Activated T-helper 1 cell treated with anti-CD3 and anti-CD28 coated beads, Interleukin-2, amount 50 U/mL, for 16 hours (primary cell): ENCODE measurements around the gene DDX47.
"Not testable (repeated sequence)": the region's sequence is repeated elsewhere in the genome, so short reads cannot be mapped to it uniquely, and the experiment has no call there.

Experiments
- DNase-seq, 2 donors: peaks; one replicate each; pipeline ENCODE4 v3.0.0-alpha.2; 2020; ENCODE audit warnings: low read depth in 1 of 2, low spot score in 1 of 2

DDX47 gene

GRCh38 chr12:12820376-12820775 is 7.2 kb downstream of the DDX47 start:
- not testable (repeated sequence) for DNase-seq

GRCh38 chr12:12821975-12822374 is 8.8 kb downstream of the DDX47 start:
- no peak for DNase-seq

GRCh38 chr12:12822886-12823285 is 9.7 kb downstream of the DDX47 start:
- DNase-seq, result no peak

GRCh38 chr12:12823300-12823699 is 10.2 kb downstream of the DDX47 start:
- no peak for DNase-seq

- DNase-seq, result no peak
Measured at GRCh38 chr12:12823811-12824210, 10.7 kb downstream of the DDX47 start.

GRCh38 chr12:12835378-12836146 is 22.4 kb downstream of the DDX47 start:
- no peak for DNase-seq

- DNase-seq, result no peak
Measured at GRCh38 chr12:12836571-12836970, 23.4 kb downstream of the DDX47 start.

- peak in 1 of 2 donors; percentile 20 for DNase-seq
Measured at GRCh38 chr12:12837025-12837812, 24.1 kb downstream of the DDX47 start.

- no peak for DNase-seq
Measured at GRCh38 chr12:12837813-12838153, 24.6 kb downstream of the DDX47 start.

GRCh38 chr12:12839003-12839395 is 25.9 kb downstream of the DDX47 start:
- DNase-seq, result no peak

- DNase-seq, result not testable (repeated sequence)
Measured at GRCh38 chr12:12839439-12839838, 26.3 kb downstream of the DDX47 start.

GRCh38 chr12:12839873-12840579 is 26.9 kb downstream of the DDX47 start:
- DNase-seq, result no peak

- no peak for DNase-seq
Measured at GRCh38 chr12:12840580-12840899, 27.4 kb downstream of the DDX47 start.

- not testable (repeated sequence) for DNase-seq
Measured at GRCh38 chr12:12841428-12841827, 28.3 kb downstream of the DDX47 start.

- no peak for DNase-seq
Measured at GRCh38 chr12:12845794-12846243, 32.7 kb downstream of the DDX47 start.

- DNase-seq, result not testable (repeated sequence)
Measured at GRCh38 chr12:12846780-12847179, 33.6 kb downstream of the DDX47 start.

GRCh38 chr12:12853435-12853834 is 40.3 kb downstream of the DDX47 start:
- no peak for DNase-seq

- DNase-seq, result no peak
Measured at GRCh38 chr12:12859690-12860089, 46.5 kb downstream of the DDX47 start.

- no peak for DNase-seq
Measured at GRCh38 chr12:12864243-12864642, 51.1 kb downstream of the DDX47 start.

- no peak for DNase-seq
Measured at GRCh38 chr12:12868477-12869235, 55.5 kb downstream of the DDX47 start.

- no peak for DNase-seq
Measured at GRCh38 chr12:12870465-12870864, 57.3 kb downstream of the DDX47 start.
